Caki2 (cell line): ENCODE measurements around the gene SARNP. TPM values are rescaled to one million over a fixed set of nuclear protein-coding genes. Genes with fewer than 3 reads are reported as not detected.

Experiments
- DNase-seq: peaks from one replicate; pipeline ENCODE4 v3.0.0-alpha.2; 2015; ENCODE audit warnings: low read depth
- in situ Hi-C: cut with HindIII; loops from 2 replicates; pipeline ENCODE4 v1.10.0; 2016; ENCODE audit warnings: low sequenced_read_pairs, low pct_unique_long_range_greater_than_20kb, mixed read lengths
- total RNA-seq: library from RNA; depleted of rRNA; stranded (reverse); fragments of >200 nt; shearing (Covaris generic); gene quantifications from 2 replicates; pipeline ENCODE4 v1.2.3, GENCODE V29; 2014; ENCODE audit warnings: low replicate concordance

The SARNP gene
- total RNA-seq, 1 experiment from 2014 or later = 218 TPM

DNA sequence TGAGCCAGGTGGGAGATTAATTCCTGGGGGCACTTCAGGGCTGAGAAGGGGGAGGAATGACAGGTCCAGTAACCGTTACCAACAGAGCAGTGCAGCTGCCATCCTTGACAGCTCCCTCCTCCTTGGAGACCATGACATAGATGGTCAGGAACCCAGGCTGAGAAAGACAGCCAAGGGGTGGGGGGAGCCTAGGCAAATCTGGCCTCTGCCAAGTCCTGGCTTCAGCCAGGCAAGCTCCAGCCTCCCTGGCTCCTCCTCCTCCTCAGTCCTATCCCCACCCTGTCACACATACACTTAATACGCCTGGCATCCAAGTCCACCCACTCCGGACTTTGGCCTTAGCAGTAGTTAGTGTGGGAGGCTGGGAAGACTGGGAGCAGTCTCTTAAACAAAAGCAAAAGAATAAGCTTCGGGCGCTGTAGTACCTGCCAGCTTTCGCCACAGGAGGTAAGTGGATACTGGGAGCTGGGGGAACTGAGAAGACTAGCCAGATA, 97.4 kb downstream of the SARNP start, which contains the start of gene RDH5:
TSS of gene RDH5 (plus strand) at position 323 of the 494 bp plus-strand sequence. CDS start 792 bp downstream, outside the sequence.
- peak; percentile 95 for DNase-seq
- in situ Hi-C loops = no loop called here

DNA sequence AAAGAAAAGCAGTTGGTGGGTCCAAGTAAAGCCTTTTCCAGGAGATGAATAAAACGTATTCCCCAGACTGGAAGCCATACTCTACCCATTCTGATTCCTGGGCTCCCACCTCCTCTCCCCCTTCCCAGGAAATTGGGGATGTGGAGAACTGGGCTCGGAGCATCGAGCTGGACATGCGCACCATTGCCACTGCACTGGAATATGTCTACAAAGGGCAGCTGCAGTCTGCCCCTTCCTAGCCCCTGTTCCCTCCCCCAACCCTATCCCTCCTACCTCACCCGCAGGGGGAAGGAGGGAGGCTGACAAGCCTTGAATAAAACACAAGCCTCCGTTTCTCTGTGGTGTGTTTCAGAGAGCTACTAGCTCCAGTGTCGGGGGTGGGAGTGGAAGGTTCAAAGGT, 98.2 kb downstream of the SARNP start:
- no peak for DNase-seq
- in situ Hi-C loops = no loop called here

DNA sequence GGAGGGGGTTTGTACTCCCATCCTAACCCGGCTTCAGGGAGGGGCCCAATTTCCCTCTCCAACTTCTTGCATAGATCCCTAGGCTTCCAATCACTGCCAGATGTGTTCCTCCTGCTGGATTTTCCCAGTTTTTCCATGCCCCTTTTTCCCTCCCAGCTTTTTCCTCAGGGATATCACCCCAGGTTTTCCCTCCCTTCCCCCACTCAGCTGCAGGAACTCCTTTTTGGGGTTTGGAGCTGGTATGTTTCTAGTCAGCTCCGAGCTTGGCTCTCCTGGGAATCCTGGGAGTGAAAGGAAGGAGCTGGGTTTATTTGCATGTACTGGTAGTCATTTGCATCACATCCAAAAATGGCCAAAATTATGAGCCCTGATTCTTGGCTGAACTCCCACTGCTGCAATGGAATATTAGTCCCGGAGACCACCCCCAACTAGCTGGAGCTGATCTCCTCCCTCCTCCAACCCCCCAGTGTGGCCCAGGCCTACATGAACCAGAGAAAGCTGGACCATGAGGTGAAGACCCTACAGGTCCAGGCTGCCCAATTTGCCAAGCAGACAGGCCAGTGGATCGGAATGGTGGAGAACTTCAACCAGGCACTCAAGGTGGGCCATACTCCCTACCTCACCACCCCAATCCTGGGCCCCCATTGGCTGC, 98.8 kb downstream of the SARNP start:
- in situ Hi-C loops = no loop called here
- DNase-seq = no peak

DNA sequence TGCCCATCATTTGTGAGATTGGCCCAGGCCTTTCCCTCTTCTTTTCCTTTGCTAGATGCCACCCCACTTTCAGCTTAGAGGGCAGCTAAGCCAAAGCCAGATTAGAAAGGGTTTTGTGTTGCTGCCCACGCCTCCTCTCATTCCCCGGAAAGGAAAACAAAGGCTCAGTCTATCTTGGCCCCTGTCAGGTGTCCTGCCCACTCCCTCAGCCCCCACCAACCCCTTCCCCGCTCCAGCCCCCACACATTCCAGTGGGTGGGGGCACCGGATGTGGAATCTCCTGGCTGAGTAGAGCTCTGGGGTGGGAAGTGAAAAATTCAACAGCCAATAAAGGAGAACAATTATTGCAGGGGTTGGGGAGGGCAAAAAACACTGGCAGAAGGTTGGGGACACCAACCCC, 99.5 kb downstream of the SARNP start:
- in situ Hi-C loops = no loop called here
- no peak for DNase-seq

DNA sequence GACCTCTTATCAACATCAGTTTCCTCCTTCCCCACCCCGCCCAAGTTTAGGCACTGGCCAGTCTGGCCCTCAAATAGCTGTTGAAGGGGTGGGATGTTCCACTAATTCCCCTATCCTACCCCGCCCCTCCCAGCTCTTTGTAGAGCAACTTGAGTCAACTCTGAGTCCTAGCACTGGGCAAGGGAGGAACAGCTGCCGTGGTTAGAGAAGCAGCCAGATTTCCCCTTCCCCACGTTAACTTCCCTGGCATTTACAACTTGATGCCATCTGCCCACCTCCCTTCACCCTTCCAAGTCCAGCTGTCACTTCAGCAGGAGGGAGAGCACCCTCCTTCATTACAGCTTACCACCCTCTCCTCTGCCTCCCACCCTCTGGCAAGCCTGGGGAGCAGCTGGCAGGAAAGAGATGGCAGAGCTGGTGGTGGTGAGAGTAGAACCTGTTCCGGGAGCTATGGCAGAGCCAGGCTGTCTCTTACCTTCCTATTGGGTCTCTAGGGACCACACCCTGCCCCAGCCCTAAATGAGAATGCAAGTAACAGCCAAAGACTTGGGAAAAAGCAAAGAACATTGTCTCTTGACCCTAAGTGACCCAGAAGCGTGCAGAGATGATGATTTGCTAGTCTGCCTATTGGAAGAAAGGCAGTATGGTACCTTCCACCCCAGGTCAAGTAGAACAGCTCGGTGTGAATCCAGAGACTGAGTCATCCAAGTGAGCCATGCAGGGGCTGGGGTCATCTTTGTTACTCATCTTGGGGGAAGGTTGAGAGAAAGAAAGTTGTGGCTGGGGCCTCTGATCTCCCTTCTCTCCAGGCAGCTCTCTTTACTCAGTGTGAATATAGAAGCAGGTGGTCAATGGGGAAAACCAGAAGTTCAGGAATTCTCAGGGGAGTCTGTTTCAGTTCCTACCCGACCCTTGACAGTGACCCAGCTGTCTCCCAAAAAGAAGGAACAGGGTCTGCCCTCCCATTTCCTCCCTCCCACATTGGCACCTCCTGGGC, 100.2 kb downstream of the SARNP start:
- in situ Hi-C loops = no loop called here
- peak; percentile 39 for DNase-seq

DNA sequence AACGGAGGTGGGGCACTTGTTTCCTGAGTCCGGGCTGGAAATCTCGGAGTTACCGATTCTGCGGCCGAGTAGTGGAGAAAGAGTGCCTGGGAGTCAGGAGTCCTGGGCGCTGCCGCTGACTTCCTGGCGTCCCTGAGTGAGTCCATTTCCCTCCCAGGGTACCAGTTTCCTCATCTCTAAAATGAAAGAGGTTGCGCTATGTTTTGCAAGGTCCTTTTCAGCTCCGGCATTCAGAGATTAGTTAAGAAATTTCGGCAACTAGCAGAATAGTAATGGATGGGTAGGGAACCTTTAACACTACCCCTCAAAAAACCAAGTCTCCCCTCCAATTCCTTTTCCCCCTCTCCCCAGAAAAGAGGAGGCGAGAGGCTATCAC, 101.0 kb downstream of the SARNP start:
- no peak for DNase-seq
- in situ Hi-C loops = no loop called here

DNA sequence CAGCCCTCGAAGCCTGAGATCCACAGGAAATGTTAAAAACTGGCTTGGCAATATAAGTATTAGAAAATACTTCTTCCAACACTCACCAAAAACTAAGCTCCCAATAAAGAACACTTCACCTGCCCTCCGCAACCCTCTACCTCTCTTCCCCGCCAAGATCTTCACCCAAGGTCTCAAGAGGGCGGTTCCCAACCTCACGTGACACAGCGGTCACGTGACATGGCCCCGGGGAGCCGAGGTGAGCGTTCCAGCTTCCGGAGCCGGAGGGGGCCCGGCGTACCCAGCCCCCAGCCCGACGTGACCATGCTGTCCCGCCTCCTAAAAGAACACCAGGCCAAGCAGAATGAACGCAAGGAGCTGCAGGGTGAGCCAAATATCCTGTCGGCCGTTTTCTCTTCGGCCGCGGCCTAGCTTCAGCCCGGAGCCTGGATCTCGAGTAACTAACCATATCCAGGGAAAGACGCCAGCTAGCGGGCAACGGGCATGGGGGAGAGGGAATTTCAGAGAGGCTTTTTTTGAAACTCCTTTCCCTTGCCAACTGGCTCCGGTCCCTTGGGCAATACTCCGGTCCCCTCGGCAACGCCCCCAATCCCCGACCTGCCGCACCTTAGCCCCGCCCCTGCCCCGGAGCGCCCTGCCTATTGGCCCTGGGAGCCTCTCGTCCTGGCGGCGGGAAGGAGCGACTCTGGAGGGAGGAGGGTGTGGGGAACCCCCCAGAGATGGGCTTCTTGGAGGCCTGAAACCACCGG, 101.5 kb downstream of the SARNP start, which contains the start of gene BLOC1S1:
TSS of gene BLOC1S1 (plus strand) at position 214 of the 749 bp plus-strand sequence. CDS start at position 220, 6 bp downstream.
- DNase-seq = peak; percentile 95
- in situ Hi-C loops = no loop called here

DNA sequence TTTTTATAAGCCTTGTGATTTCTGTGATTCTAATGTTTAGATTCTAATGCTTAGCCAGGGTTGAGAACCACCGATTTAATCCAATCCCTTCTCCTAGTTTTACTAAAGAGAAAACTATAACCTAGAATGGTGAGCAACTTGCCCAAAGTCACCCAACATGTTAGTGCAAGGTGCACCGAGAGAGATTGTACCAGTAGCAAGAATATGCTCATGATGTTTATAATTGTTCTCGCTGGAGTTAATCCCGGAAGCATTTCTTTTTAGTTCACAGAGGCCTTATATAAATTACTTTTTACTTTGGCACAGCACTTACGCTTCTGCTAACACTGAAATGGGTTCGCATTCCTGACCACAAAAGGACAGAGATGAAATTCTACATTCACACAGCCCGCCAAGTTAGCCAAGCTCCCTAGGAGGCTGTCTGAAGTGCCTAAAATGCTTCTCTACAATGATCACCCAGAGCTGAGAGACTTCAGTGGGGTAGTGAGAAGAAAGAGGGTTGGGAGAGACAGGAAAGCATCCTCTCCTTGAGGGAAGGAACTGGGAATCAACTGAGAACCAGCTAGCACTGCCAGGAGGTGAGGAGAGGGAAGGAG, 102.3 kb downstream of the SARNP start:
- DNase-seq = no peak
- in situ Hi-C loops = no loop called here

DNA sequence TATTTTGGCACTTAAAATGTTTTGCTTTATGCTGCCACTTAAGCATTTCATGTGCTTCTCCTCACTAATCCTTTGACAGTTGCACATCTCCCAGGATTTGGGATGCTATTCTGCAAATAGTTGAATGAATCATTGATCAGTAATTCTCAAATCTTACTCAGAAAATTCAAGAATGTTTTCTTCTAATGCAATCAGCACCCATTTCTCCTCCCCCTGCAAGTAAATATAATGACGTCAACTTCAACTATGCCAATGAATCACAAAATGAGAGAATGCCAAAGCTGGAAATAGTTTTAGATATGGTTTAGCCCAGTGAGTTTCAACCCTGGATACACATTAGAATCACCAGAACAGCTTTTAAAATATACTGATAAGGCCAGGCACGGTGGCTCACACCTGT, 103.8 kb downstream of the SARNP start:
- in situ Hi-C loops = no loop called here
- DNase-seq = no peak

DNA sequence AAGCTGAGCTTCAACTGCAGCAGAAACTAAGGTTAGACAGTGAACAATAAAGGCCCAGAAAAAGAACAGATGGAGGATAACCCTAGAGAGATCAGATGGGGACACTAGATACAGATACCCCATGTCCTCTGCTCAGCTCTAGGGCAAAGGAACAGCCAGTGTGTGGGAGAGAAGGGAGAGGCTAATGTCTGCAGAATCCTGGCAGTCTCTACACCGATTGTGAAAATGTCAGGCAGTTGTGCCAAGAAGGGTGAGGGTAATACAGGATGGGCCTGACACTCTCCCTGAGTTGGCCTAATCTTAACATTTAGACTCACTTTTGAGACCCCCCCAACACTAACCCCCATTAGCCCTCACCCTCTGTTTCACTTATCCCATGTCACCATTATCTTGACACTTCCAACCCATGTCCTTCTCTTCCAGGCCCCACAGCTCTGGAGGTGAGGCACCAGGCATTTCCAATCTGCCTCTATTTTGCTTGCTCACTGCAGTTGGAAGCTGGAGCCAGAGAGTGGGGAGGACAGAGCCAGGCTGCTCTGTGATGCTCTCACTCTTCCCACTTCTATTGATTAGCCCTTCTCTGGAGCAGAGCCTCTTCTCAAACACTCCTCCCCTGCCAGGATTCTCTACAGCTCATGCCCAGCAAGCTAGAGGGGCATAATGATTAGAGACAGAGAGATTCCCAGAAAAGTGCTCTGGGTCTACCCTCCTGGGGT, 104.7 kb downstream of the SARNP start:
- DNase-seq = no peak
- in situ Hi-C loops = no loop called here

DNA sequence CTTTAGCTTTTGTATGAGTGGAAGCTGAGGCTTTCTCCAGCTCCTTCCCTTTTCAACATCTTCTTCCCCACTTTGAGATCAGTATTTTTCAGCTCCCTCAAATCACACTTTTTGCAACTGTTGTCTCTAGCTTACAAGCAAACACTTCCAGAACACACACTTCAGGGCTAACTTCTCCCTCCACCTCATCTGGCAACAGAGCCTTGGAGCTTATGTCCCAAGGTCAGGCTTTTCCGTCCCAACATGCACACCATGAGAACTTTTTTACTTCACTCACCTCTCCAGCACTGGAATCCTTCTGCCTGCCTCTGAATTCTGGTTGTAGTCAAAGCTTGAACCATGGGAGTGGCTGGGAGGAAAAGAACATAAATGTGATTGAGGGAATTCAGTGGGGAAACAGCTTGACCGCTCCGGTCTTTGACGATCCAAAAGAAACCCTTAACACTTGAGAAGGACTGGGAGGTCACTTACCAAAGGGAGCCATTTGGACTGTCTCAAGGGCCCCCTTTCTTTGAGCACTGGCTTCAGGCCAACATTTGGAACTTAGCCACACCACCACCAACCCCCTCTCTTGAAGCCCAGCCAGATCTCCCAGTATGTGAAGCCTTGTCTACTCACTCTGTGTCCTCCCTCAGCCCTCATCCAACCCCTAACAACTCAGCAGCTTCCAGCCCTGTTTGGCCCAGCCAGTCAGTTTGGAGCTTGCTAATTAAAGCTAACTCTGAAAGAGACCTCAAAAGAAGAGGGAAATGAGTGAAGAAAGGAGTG, 105.6 kb downstream of the SARNP start:
- no peak for DNase-seq
- in situ Hi-C loops = no loop called here

DNA sequence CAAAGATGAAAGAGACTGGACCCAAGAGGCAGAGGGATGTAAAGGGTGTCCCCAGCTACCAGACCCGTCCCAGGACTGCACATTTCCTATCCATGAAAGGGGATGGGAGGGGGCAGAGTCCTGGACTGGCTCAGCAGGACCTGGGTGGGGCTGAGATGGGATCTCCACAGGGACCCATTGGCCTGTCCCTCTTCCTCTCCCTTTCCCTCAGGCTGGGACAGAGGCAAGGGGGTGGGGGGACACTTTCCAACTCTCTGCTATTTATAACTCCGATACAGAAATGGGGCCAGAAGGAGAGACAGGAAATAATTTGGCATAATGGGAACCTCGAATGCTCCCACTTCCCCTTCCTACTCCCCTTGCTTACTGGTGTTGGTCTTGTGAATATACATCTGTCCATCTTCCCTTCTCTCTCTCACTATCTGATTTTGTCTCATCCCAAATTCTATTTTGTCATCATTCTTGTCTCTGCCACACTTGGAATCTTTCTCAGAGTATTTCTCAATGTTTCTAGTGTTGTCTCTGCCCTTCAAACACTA, 108.8 kb downstream of the SARNP start:
- in situ Hi-C loops = no loop called here
- DNase-seq = no peak

DNA sequence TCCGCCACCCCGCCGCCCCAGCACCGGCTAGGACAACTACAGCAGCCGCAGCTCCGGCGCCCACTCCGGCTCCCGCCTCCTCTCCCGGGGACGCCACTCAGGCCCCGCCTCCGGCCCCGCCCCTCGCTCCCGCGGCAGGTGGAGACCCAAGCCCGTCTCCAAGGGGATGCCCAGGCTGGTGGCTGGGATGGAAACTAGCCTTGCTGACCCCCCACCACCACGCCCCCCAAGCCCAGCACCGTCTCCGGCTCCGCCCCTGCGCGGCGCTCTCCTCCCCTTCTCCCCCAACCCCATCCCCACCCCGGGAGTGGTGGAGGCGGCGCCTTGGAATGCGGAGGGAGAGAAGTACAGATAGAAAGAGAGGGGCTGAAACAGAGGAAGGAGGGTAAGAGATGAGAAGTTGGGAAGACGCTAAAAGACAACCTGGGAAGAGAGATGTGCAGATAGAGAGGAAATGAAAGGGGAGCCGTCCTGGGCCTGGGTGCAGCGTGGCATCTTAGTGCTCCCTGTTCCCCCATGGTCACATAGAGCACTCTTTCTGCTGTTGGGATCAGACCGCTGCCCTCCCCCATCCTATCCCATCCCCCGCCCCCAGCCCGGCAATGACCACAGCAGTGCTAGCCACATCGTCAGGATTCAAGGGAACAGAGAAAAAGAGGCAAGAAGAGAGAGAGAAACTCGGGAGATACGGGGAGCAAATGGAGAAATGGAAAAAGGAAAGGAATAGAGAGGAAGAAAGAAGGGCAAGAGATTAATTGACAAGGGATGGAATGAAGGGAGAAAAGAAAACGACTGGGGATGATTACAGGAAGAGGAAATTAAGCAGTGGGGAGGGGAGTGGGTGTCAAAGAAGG, 109.5 kb downstream of the SARNP start, which contains the start of gene ITGA7:
TSS of gene ITGA7 (minus strand) at position 64 of the 854 bp plus-strand sequence. CDS start 222 bp downstream, outside the sequence.
- in situ Hi-C loops = no loop called here
- DNase-seq = peak; percentile 37
